ENCODE data around the gene CLDN17. TPM values are rescaled to one million over a fixed set of nuclear protein-coding genes. Genes with fewer than 3 reads are reported as not detected.

Gene CLDN17
- total RNA-seq, 4 donors from 2014 or later = not detected

DNA sequence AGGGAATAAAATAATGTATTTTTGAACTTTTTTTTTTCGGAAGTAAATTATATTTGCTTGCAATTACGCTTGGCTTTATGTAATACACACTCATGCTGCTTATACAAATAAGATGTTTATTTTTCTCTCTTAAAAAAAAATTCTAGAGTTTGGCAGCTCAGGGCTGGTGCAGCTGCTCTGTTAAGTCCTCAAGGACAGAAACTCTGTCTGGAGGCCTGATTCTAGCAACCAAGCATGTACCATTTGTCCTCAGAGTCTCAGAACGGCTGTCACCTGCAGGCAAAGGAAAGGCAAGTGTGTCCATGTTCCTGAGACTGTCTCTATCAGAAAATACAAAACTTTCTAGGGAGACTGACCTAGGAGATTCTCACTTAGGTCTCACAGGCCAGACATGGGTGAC, 23.2 kb upstream of the CLDN17 start:
- no peak for DNase-seq
- Histone ChIP-seq H3K9me3 (no peaks in the 10 kb centered on the region), H3K4me1 (no peaks in the 10 kb centered on the region), H3K4me3 (no peak overlapping the region), H3K27me3 (no peaks in the 10 kb centered on the region), H3K27ac (no peak overlapping the region), H3K36me3 (no peaks in the 10 kb centered on the region)
- TF ChIP-seq POLR2A (IDR thresholded peaks at IDR 0.05) = no peak
- TF ChIP-seq, protein P1, sequence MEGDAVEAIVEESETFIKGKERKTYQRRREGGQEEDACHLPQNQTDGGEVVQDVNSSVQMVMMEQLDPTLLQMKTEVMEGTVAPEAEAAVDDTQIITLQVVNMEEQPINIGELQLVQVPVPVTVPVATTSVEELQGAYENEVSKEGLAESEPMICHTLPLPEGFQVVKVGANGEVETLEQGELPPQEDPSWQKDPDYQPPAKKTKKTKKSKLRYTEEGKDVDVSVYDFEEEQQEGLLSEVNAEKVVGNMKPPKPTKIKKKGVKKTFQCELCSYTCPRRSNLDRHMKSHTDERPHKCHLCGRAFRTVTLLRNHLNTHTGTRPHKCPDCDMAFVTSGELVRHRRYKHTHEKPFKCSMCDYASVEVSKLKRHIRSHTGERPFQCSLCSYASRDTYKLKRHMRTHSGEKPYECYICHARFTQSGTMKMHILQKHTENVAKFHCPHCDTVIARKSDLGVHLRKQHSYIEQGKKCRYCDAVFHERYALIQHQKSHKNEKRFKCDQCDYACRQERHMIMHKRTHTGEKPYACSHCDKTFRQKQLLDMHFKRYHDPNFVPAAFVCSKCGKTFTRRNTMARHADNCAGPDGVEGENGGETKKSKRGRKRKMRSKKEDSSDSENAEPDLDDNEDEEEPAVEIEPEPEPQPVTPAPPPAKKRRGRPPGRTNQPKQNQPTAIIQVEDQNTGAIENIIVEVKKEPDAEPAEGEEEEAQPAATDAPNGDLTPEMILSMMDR (IDR thresholded peaks at IDR 0.05) = no peak
- intact Hi-C loops (cut with DNase I; ENCODE audit: low total_unique reads) = no loop called here

DNA sequence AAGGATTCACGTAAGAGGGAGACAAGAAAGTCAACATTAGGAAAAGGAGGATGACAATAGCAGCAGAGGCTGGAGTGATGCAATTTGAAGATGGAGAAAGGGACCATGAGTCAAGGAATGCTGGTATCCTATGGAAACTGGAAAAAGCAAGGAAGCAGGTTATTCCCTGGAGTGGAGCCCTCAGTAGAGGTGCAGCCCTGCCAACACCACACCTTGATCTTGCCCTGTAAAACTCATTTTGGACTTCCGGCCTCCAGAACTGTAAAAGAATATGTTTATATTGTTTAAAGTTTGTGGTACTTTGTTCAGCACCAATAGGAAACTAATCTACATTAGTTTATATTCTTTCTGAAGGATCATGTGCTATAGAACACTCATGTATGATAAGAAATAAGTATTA, 19.6 kb upstream of the CLDN17 start:
- Histone ChIP-seq H3K36me3 (no peaks in the 10 kb centered on the region), H3K27ac (no peak overlapping the region), H3K4me3 (no peak overlapping the region), H3K4me1 (no peaks in the 10 kb centered on the region), H3K27me3 (no peaks in the 10 kb centered on the region), H3K9me3 (no peaks in the 10 kb centered on the region)
- no peak for DNase-seq
- intact Hi-C loops (cut with DNase I; ENCODE audit: low total_unique reads) = no loop called here
- TF ChIP-seq, protein P1 (IDR thresholded peaks at IDR 0.05) = no peak
- no peak for TF ChIP-seq POLR2A (IDR thresholded peaks at IDR 0.05)

DNA sequence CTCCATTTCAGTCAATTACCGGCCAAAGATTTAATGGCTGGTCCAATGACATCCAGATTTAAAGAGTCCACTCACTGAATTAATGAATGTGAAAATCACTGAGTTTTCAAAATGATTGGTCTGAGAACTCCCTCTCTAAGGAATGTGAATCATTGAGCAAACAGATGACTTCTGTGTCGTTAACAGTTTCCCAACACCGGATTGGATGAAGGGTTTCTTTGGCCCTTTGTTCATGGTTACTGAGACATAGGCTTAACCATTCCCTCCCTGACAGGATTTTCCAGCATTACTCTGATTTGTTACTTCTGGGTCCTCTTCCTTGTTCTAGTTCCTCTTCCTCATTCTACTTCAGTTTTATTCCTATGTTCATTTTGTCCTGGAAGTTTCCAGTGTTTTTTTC, 1.5 kb upstream of the CLDN17 start:
- intact Hi-C loops (cut with DNase I; ENCODE audit: low total_unique reads) = no loop called here
- H3K9me3 ChIP-seq = no peaks in the 10 kb centered on the region
- H3K27me3 ChIP-seq = no peaks in the 10 kb centered on the region
- TF ChIP-seq, protein P1 (IDR thresholded peaks at IDR 0.05) = no peak
- TF ChIP-seq POLR2A (IDR thresholded peaks at IDR 0.05) = no peak
- no peak for DNase-seq
- no peaks in the 10 kb centered on the region for H3K36me3 ChIP-seq
- H3K4me3 ChIP-seq = no peak overlapping the region
- no peaks in the 10 kb centered on the region for H3K4me1 ChIP-seq
- no peak overlapping the region for H3K27ac ChIP-seq

DNA sequence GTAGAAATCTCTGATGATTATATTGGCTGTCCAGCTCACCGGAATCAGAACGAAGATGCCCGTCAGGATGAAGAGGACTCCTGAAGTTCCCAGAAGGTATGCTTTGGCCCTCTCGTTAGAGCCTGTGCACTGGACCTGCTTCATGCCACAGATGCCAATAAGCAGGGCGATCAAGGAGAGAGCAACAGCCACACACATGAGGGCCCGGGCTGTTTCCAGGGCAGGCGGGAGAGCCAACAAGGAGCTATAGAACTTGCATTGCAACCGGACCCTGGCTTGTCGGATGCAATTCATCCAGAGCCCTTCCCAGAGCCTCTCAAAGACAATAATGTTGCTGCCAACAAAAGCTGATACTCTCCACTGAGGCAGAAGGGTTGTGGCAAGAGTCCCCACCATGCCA, 434 bp downstream of the CLDN17 start:
- Histone ChIP-seq H3K27ac (no peak overlapping the region), H3K4me1 (no peaks in the 10 kb centered on the region), H3K9me3 (no peaks in the 10 kb centered on the region), H3K36me3 (no peaks in the 10 kb centered on the region), H3K4me3 (no peak overlapping the region), H3K27me3 (no peaks in the 10 kb centered on the region)
- TF ChIP-seq, protein P1 (IDR thresholded peaks at IDR 0.05) = no peak
- no peak for TF ChIP-seq POLR2A (IDR thresholded peaks at IDR 0.05)
- intact Hi-C loops (cut with DNase I; ENCODE audit: low total_unique reads) = no loop called here
- no peak for DNase-seq

DNA sequence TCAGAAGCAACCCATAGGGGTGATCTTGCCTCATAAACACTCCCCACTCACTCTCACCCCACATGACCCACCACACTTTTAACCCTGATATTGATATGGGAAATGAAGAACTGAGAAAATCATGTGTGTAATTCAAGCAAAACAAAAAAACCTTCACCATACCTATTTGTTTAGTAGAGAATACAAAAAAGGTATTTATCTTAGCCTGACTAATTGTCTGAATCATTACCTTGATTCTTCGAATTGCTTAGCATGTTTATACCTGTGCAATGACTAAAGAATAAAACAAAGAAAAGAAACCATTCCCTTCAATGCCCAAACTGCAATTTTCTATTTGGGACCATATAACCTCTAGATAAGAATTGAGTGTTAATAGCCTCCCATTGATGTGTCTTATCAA, 1.8 kb downstream of the CLDN17 start:
- no peak for TF ChIP-seq POLR2A (IDR thresholded peaks at IDR 0.05)
- TF ChIP-seq, protein P1 (IDR thresholded peaks at IDR 0.05) = no peak
- no peaks in the 10 kb centered on the region for H3K4me1 ChIP-seq
- intact Hi-C loops (cut with DNase I; ENCODE audit: low total_unique reads) = no loop called here
- H3K36me3 ChIP-seq = no peaks in the 10 kb centered on the region
- H3K4me3 ChIP-seq = no peak overlapping the region
- H3K27me3 ChIP-seq = no peaks in the 10 kb centered on the region
- no peak overlapping the region for H3K27ac ChIP-seq
- H3K9me3 ChIP-seq = no peaks in the 10 kb centered on the region
- no peak for DNase-seq

All from uterus (tissue), 4 donors.